Measurements from ENCODE around the gene KCP. TPM values are rescaled to one million over a fixed set of nuclear protein-coding genes. Genes with fewer than 3 reads are reported as not detected.

The KCP gene
- total RNA-seq, 1 donor from 2014 or later, result 0.09 TPM

- no peaks in the 10 kb centered on the region for H3K9me3 Mint-ChIP-seq
- H3K36me3 Mint-ChIP-seq (ENCODE audit: low read depth), result no peaks in the 10 kb centered on the region
- no peak overlapping the region for H3K27ac Mint-ChIP-seq
- DNase-seq, result no peak
- no peak overlapping the region for H3K4me3 Mint-ChIP-seq
- H3K27me3 Mint-ChIP-seq, result peaks cover 37% of the 10 kb centered on the region
- H3K4me1 Mint-ChIP-seq, result peaks cover 8% of the 10 kb centered on the region
- intact Hi-C loops (cut with micrococcal nuclease), result no loop called here
These were observed 77.2 kb downstream of the KCP start for GRCh38 chr7:128833148-128833945.

- intact Hi-C loops (cut with micrococcal nuclease), result no loop called here
- Mint-ChIP-seq H3K36me3 (ENCODE audit: low read depth) (no peaks in the 10 kb centered on the region), H3K4me3 (no peak overlapping the region), H3K4me1 (peaks cover 8% of the 10 kb centered on the region), H3K9me3 (no peaks in the 10 kb centered on the region), H3K27ac (no peak overlapping the region), H3K27me3 (peaks cover 42% of the 10 kb centered on the region)
- no peak for DNase-seq
These were observed 77.7 kb downstream of the KCP start for GRCh38 chr7:128832880-128833147.

DNA sequence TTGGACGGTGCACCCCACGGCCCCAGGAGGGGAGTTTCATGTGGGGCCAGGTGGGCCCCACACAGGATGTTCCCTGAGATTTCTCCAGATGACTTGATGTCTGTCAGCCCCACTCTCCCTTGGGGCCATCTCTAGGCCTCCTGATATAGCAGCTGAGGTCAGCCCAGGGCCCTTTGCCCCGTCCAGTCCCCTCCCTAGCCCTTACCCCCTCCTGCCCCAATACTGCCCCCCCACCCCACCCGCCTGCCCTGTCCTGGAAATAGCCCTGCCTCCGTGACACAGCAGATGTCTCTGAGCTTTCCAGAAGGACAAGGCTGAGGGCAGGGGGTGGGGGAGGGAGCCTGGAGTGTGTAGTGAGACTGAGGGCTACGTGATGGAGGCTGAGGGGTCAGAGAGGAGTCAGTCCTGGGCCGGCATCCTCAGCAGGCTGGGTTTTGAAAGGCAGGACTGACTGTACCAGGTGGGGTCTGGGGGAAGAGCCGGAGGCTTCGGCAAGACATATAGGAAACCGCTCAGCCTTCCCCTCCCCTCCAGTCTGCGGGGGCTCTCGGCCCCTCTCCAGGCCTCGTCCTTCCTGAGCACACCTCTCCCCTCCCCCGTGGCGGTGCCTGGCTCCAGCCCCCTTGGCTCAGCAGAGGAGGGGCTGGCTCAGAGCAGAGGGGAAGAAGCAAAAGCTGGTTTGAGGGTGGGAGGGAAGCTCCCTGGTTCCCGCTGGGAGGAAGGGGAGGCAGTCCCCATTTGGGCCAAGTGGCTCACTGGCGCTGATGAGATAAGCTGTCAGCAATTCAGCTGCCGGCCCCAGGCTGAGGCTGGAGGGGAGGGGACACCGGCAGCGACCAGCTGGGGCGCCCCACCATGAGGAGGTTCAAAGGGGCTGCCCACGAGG, 78.3 kb downstream of the KCP start:
- H3K9me3 Mint-ChIP-seq, result no peaks in the 10 kb centered on the region
- no peak for DNase-seq
- H3K4me3 Mint-ChIP-seq, result no peak overlapping the region
- intact Hi-C loops (cut with micrococcal nuclease), result no loop called here
- H3K4me1 Mint-ChIP-seq, result peaks cover 8% of the 10 kb centered on the region
- no peak overlapping the region for H3K27ac Mint-ChIP-seq
- peaks cover 42% of the 10 kb centered on the region for H3K27me3 Mint-ChIP-seq
- no peaks in the 10 kb centered on the region for H3K36me3 Mint-ChIP-seq (ENCODE audit: low read depth)

DNA sequence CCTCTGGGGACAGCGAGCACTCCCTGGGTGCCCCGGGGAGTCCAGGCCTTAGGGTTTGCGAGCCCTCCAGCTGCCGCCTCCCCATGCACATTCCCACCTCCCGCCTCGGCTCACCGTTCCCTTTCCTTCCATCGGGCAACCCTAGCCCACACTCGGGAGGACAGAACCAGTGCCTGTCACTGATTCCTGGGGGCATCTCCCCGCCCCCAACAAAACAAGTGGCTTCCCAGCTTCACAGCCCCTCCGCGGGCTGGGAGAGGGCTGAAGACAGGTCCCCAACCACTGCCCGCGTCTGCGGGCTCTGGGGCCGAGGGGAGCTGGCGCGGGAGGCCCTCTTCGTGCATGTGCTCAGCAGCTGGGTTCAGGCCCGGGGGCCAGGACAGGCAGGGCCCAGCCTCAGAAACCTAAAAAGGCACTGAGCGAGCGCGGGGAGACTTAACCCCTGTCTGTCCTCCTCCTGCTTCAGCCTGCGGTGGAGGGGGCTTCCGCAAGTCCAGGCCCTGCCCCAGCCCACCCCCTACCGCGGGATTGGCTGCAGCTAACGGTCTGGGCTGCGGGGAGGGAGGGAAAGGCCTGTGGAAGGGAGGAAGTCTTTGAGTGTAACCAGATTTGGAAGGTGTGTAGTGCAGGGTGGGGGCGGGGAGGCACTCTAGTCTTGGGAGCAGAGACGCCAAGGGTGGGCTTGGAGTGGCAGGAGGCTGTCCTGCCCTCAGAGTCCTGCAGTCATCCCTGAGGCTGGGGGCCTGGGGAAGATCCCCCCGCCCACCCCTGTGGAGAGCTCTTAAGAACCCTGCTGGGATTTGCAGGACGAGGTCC, 79.1 kb downstream of the KCP start:
- no peak for DNase-seq
- peaks cover 8% of the 10 kb centered on the region for H3K4me1 Mint-ChIP-seq
- H3K36me3 Mint-ChIP-seq (ENCODE audit: low read depth), result no peaks in the 10 kb centered on the region
- no peaks in the 10 kb centered on the region for H3K9me3 Mint-ChIP-seq
- intact Hi-C loops (cut with micrococcal nuclease), result no loop called here
- no peak overlapping the region for H3K27ac Mint-ChIP-seq
- H3K27me3 Mint-ChIP-seq, result peaks cover 42% of the 10 kb centered on the region
- peak overlapping the region; percentile 32 for H3K4me3 Mint-ChIP-seq

DNA sequence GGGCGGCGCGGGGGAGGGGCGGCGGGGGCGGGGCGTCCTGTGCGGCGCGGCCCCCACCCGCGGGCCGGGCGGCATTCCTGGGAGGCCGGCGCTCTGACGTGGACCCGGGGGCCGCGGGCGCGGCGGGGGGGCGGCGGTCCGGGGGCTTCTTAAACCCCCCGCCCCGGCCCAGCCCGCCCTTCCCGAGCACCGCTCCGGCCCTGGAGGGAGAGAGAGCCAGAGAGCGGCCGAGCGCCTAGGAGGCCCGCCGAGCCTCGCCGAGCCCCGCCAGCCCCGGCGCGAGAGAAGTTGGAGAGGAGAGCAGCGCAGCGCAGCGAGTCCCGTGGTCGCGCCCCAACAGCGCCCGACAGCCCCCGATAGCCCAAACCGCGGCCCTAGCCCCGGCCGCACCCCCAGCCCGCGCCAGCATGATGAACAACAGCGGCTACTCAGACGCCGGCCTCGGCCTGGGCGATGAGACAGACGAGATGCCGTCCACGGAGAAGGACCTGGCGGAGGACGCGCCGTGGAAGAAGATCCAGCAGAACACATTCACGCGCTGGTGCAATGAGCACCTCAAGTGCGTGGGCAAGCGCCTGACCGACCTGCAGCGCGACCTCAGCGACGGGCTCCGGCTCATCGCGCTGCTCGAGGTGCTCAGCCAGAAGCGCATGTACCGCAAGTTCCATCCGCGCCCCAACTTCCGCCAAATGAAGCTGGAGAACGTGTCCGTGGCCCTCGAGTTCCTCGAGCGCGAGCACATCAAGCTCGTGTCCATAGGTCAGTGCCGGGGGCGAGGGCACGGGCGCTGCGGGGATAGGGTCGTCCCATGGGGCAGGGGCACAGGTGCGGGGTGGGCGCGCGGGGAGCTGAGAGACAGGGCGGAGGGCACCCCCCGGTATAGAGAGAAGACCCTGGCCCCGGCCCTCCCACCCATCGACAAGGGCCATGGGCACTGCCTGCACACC, 80.0 kb downstream of the KCP start, which contains the start of gene FLNC:
FLNC (plus strand) TSS at position 176 of the 947 bp plus-strand sequence; CDS start at position 408, 232 bp downstream.
- H3K4me3 Mint-ChIP-seq, result peak within 1 kb of the TSS; percentile 73
- peaks cover 8% of the 10 kb centered on the region for H3K4me1 Mint-ChIP-seq
- intact Hi-C loops (cut with micrococcal nuclease), result no loop called here
- H3K9me3 Mint-ChIP-seq, result no peaks in the 10 kb centered on the region
- no peaks in the 10 kb centered on the region for H3K36me3 Mint-ChIP-seq (ENCODE audit: low read depth)
- H3K27me3 Mint-ChIP-seq, result peaks cover 42% of the 10 kb centered on the region
- DNase-seq, result peak; percentile 79
- H3K27ac Mint-ChIP-seq, result no peak within 1 kb of the TSS

GRCh38 chr7:128829391-128830166, 80.9 kb downstream of the KCP start:
- Mint-ChIP-seq H3K27me3 (peaks cover 42% of the 10 kb centered on the region), H3K36me3 (ENCODE audit: low read depth) (no peaks in the 10 kb centered on the region), H3K9me3 (no peaks in the 10 kb centered on the region), H3K4me1 (peaks cover 8% of the 10 kb centered on the region), H3K4me3 (peak overlapping the region; percentile 45), H3K27ac (no peak overlapping the region)
- no peak for DNase-seq
- intact Hi-C loops (cut with micrococcal nuclease), result no loop called here

DNA sequence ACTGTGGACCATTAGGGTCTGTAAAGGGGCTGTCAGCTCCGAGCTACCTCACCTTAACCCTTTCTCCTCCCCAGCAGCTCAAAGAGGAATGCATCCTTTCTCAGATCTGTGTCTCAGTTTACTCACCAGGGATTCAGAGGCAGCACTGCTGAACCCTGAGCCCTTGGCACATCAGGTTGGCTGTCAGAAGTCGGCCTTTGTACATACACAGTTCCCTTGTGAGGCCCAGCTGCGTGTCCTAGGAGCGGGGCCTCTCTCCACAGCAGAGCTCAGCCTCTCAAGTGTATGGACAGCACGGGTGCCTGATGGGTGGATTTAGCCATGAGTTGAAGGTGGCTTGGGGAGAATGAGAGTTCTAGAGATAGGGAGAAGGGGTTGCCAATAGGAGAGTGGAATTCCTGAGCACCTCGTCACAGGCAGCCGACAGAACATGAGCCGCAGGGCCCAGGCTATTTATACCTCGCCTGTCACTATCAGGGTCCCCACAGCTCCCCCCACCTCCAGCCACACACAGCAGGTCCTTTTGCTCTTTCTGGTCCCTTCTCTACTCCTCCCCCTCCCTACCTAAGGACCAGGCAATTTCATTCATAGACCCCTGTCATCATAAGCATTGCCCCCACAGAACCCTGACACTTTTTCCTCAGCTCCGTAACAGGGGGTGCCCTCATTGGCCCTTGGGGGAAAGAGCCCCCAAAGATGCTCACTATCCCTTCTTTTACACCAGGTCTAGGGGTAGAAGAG, 82.4 kb downstream of the KCP start:
- Mint-ChIP-seq H3K9me3 (no peaks in the 10 kb centered on the region), H3K27me3 (peaks cover 32% of the 10 kb centered on the region), H3K4me1 (peaks cover 8% of the 10 kb centered on the region), H3K27ac (no peak overlapping the region), H3K36me3 (ENCODE audit: low read depth) (no peaks in the 10 kb centered on the region), H3K4me3 (no peak overlapping the region)
- intact Hi-C loops (cut with micrococcal nuclease), result no loop called here
- no peak for DNase-seq

DNA sequence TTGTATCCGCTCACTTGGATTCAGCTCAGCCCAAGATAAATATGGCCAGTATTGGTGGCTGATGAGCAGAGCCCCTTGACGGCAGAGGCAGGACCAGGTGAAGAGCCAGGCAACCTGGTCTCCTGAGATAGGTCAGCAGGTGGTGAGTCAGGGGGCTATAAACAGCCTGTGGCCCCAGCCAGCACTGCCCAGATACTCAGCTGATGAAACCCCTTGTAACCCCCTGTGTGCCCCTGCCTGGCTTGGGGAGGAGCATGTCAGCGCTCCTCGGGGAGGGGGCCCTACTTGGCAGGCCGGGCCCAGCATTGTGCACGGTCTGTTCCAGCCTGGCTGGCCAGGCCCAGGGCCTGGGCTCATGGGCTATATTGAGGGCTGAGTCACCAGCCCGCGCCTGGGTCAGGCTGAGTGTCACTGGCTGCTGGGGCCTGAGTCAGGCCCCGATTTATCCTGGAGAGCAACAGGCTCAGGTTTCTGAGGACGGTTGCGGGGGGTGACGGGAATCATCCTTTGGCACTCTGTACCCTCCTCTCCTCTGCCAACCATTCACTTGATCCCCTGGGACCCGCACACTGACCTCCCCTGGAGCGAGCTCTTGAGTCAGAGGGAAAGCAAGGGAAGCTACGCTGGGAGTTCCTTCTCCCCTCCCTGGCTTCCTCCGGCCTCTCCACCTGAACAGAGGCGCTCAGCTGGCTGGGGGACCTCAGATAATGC, 83.1 kb downstream of the KCP start:
- Mint-ChIP-seq H3K4me1 (peaks cover 8% of the 10 kb centered on the region), H3K9me3 (no peaks in the 10 kb centered on the region), H3K4me3 (no peak overlapping the region), H3K27me3 (peaks cover 32% of the 10 kb centered on the region), H3K36me3 (ENCODE audit: low read depth) (no peaks in the 10 kb centered on the region), H3K27ac (no peak overlapping the region)
- no peak for DNase-seq
- intact Hi-C loops (cut with micrococcal nuclease), result no loop called here

DNA sequence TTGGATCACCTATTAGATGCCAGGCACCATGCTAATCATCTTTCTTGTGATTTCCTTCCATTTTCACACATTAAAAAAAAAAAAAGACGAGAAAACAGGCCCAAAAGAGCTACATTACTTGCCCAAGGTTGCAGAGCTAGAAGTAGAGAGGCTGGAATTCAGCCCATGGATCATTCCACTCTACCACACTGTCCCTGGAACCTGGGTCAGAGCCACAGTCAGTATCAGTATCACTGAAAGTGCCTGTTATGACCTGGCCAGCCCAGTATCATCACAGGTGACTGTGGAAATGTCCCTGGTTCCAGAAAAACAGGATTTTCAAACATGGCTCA, 83.6 kb downstream of the KCP start:
- intact Hi-C loops (cut with micrococcal nuclease), result no loop called here
- Mint-ChIP-seq H3K36me3 (ENCODE audit: low read depth) (no peaks in the 10 kb centered on the region), H3K27me3 (peaks cover 30% of the 10 kb centered on the region), H3K4me3 (no peak overlapping the region), H3K9me3 (no peaks in the 10 kb centered on the region), H3K27ac (no peak overlapping the region), H3K4me1 (peaks cover 8% of the 10 kb centered on the region)
- DNase-seq, result no peak
